Astrocyte (in vitro differentiated cells and primary cell): Measurements from ENCODE around the gene MAPK10.

Experiments used
- EZH2 ChIP-seq: IDR thresholded peaks from 2 replicates; pipeline ENCODE4 v1.6.1; 2012; ENCODE audit warnings: mild to moderate bottlenecking, low read length, inconsistent platforms; ENCODE audit not compliant: insufficient read depth
- TF ChIP-seq, protein P1 (sequence below): IDR thresholded peaks from 2 replicates; pipeline ENCODE4 v1.5.1; 2011; ENCODE audit warnings: low read depth, mild to moderate bottlenecking, inconsistent platforms, low read length, moderate library complexity; ENCODE audit not compliant: insufficient read depth

- TF ChIP-seq, protein P1, sequence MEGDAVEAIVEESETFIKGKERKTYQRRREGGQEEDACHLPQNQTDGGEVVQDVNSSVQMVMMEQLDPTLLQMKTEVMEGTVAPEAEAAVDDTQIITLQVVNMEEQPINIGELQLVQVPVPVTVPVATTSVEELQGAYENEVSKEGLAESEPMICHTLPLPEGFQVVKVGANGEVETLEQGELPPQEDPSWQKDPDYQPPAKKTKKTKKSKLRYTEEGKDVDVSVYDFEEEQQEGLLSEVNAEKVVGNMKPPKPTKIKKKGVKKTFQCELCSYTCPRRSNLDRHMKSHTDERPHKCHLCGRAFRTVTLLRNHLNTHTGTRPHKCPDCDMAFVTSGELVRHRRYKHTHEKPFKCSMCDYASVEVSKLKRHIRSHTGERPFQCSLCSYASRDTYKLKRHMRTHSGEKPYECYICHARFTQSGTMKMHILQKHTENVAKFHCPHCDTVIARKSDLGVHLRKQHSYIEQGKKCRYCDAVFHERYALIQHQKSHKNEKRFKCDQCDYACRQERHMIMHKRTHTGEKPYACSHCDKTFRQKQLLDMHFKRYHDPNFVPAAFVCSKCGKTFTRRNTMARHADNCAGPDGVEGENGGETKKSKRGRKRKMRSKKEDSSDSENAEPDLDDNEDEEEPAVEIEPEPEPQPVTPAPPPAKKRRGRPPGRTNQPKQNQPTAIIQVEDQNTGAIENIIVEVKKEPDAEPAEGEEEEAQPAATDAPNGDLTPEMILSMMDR, result no peak
- TF ChIP-seq EZH2, result no peak
Observed at GRCh38 chr4:86359944-86360478, at the start of gene MAPK10.
